ENCODE measurements around the gene ZSCAN20. TPM values are rescaled to one million over a fixed set of nuclear protein-coding genes. Genes with fewer than 3 reads are reported as not detected.

The ZSCAN20 gene
- 1 to 10 TPM in 2 of 3 donors, under 1 TPM in 1; 0.49 to 1.5 (median 1.0) TPM for total RNA-seq
- 2.6 TPM for total RNA-seq (2013)

GRCh38 chr1:33472269-33472980, at the start of gene ZSCAN20:
ZSCAN20 (plus strand) TSS chr1:33472645; CDS start chr1:33479289, 6,644 bp downstream.
- Mint-ChIP-seq H3K9me3 (no peaks in the 10 kb centered on the region), H3K4me1 (peaks cover 21 to 27% of the 10 kb centered on the region in 2 donors), H3K27me3 (ENCODE audit: low read depth in 2 of 2) (no peaks in the 10 kb centered on the region), H3K36me3 (no peaks in the 10 kb centered on the region), H3K27ac (peak within 1 kb of the TSS; percentile 59 to 87), H3K4me3 (peak within 1 kb of the TSS; percentile 97)
- no peaks in the 10 kb centered on the region for H3K9me3 ChIP-seq (ENCODE audit: control insufficient read depth, insufficient read depth, low read length)
- no peaks in the 10 kb centered on the region for H3K36me3 ChIP-seq (ENCODE audit: control insufficient read depth, insufficient read depth, low read length)
- peak; percentile 72 to 90 for DNase-seq
- peak within 1 kb of the TSS; percentile 59 for H3K27ac ChIP-seq (ENCODE audit: low read length)
- ATAC-seq = peak; percentile 95 to 98 (median 98)
- intact Hi-C loops (cut with micrococcal nuclease) = no loop called here
- H3K27me3 ChIP-seq (ENCODE audit: control insufficient read depth, insufficient read depth, low read length) = no peaks in the 10 kb centered on the region
- peak within 1 kb of the TSS; percentile 51 for H3K4me3 ChIP-seq (ENCODE audit: low read length)
- WGBS (ENCODE audit: insufficient coverage) = 1% methylated on average over 38 of the region's 38 CpGs
- TF ChIP-seq CTCF (IDR thresholded peaks at IDR 0.05) = no peak
- H3K4me1 ChIP-seq (ENCODE audit: control insufficient read depth, insufficient read depth, low read length) = peaks cover 16% of the 10 kb centered on the region

- TF ChIP-seq CTCF (IDR thresholded peaks at IDR 0.05) = no peak
- Mint-ChIP-seq H3K27ac (no peak overlapping the region), H3K36me3 (no peaks in the 10 kb centered on the region), H3K27me3 (ENCODE audit: low read depth in 2 of 2) (peaks cover 19 to 51% of the 10 kb centered on the region in 2 donors), H3K4me1 (no peaks in the 10 kb centered on the region), H3K9me3 (no peaks in the 10 kb centered on the region), H3K4me3 (no peak overlapping the region)
- Histone ChIP-seq H3K4me3 (ENCODE audit: low read length) (no peak overlapping the region), H3K27ac (ENCODE audit: low read length) (no peak overlapping the region), H3K36me3 (ENCODE audit: control insufficient read depth, insufficient read depth, low read length) (no peaks in the 10 kb centered on the region), H3K4me1 (ENCODE audit: control insufficient read depth, insufficient read depth, low read length) (no peaks in the 10 kb centered on the region), H3K9me3 (ENCODE audit: control insufficient read depth, insufficient read depth, low read length) (no peaks in the 10 kb centered on the region), H3K27me3 (ENCODE audit: control insufficient read depth, insufficient read depth, low read length) (peaks cover 17% of the 10 kb centered on the region)
- intact Hi-C loops (cut with micrococcal nuclease) = no loop called here
- ATAC-seq = no peak
- WGBS (ENCODE audit: insufficient coverage) = 94% methylated on average over 2 of the region's 4 CpGs
- no peak for DNase-seq
Measured at GRCh38 chr1:33424205-33424604, 48.2 kb upstream of the ZSCAN20 start.

- H3K27ac Mint-ChIP-seq = no peak overlapping the region
- Histone ChIP-seq H3K27me3 (ENCODE audit: control insufficient read depth, insufficient read depth, low read length) (peaks cover 18% of the 10 kb centered on the region), H3K9me3 (ENCODE audit: control insufficient read depth, insufficient read depth, low read length) (no peaks in the 10 kb centered on the region), H3K36me3 (ENCODE audit: control insufficient read depth, insufficient read depth, low read length) (no peaks in the 10 kb centered on the region), H3K27ac (ENCODE audit: low read length) (no peak overlapping the region), H3K4me3 (ENCODE audit: low read length) (no peak overlapping the region), H3K4me1 (ENCODE audit: control insufficient read depth, insufficient read depth, low read length) (no peaks in the 10 kb centered on the region)
- no peak for ATAC-seq
- no peaks in the 10 kb centered on the region for H3K36me3 Mint-ChIP-seq
- 78% methylated on average over 1 of the region's 2 CpGs for WGBS (ENCODE audit: insufficient coverage)
- H3K27me3 Mint-ChIP-seq (ENCODE audit: low read depth in 2 of 2) = peaks cover 16 to 51% of the 10 kb centered on the region in 2 donors
- no peak for TF ChIP-seq CTCF (IDR thresholded peaks at IDR 0.05)
- DNase-seq = no peak
- H3K9me3 Mint-ChIP-seq = no peaks in the 10 kb centered on the region
- no peaks in the 10 kb centered on the region for H3K4me1 Mint-ChIP-seq
- intact Hi-C loops (cut with micrococcal nuclease) = no loop called here
- H3K4me3 Mint-ChIP-seq = no peak overlapping the region
Measured at GRCh38 chr1:33424610-33425009, 47.8 kb upstream of the ZSCAN20 start.

GRCh38 chr1:33425900-33426299, 46.5 kb upstream of the ZSCAN20 start:
- 75% methylated on average over 2 of the region's 2 CpGs for WGBS (ENCODE audit: insufficient coverage)
- H3K36me3 ChIP-seq (ENCODE audit: control insufficient read depth, insufficient read depth, low read length) = no peaks in the 10 kb centered on the region
- no peak overlapping the region for H3K27ac ChIP-seq (ENCODE audit: low read length)
- H3K27ac Mint-ChIP-seq = no peak overlapping the region
- no peak overlapping the region for H3K4me3 Mint-ChIP-seq
- no peaks in the 10 kb centered on the region for H3K9me3 ChIP-seq (ENCODE audit: control insufficient read depth, insufficient read depth, low read length)
- no peaks in the 10 kb centered on the region for H3K4me1 Mint-ChIP-seq
- H3K4me1 ChIP-seq (ENCODE audit: control insufficient read depth, insufficient read depth, low read length) = peaks cover 6% of the 10 kb centered on the region
- intact Hi-C loops (cut with micrococcal nuclease) = no loop called here
- TF ChIP-seq CTCF (IDR thresholded peaks at IDR 0.05) = no peak
- no peak for DNase-seq
- no peaks in the 10 kb centered on the region for H3K36me3 Mint-ChIP-seq
- H3K27me3 ChIP-seq (ENCODE audit: control insufficient read depth, insufficient read depth, low read length) = peaks cover 23% of the 10 kb centered on the region
- H3K9me3 Mint-ChIP-seq = no peaks in the 10 kb centered on the region
- no peak for ATAC-seq
- H3K4me3 ChIP-seq (ENCODE audit: low read length) = no peak overlapping the region
- peaks cover 16 to 41% of the 10 kb centered on the region in 2 donors for H3K27me3 Mint-ChIP-seq (ENCODE audit: low read depth in 2 of 2)
